ENCODE measurements around the gene GGN. TPM values are rescaled to one million over a fixed set of nuclear protein-coding genes. Genes with fewer than 3 reads are reported as not detected.

GGN gene
- total RNA-seq, 1 experiment from 2014 or later, result 0.47 TPM

DNA sequence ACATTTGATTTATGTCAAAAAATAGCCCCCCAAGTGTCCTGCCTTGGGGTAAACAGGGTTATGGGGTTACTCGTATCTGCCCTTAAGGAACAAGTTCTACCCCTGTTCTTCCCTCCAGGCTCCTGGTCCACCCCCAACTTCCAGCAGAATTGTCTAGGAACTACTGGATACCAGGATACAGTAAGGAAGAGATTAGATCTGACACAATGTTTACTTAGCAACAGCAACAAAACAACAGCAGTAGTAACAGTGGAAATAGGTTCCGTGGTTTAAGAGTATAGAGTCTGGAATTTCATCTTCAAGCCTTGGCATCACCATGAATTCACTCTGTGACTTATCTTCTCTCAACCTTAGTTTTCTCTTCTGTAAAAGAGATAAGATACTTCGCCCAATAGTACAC, 13.3 kb upstream of the GGN start (continued):
- TF ChIP-seq ZBTB33 (IDR thresholded peaks at IDR 0.05; ENCODE audit: extremely low read depth, insufficient replicate concordance, low read length) (no peak), JUND (IDR thresholded peaks at IDR 0.05) (no peak), EZH2phosphoT487 (IDR thresholded peaks at IDR 0.05; ENCODE audit: borderline replicate concordance) (no peak), ZNF274 (IDR thresholded peaks at IDR 0.05; ENCODE audit: low read depth, low read length) (no peak), ELF1 (IDR thresholded peaks at IDR 0.05; ENCODE audit: borderline replicate concordance, low read depth) (no peak), CTCF (IDR thresholded peaks at IDR 0.05 in 2 of 3, conservative IDR thresholded peaks at IDR 0.05 in 1 of 3; ENCODE audit: borderline replicate concordance in 1 of 3, insufficient read depth in 1 of 3, low read depth in 2 of 3, low read length in 2 of 3) (no peak), RAD21 (IDR thresholded peaks at IDR 0.05; ENCODE audit: low read depth) (no peak)

- ATAC-seq (no peak), DNase-seq (ENCODE audit: low read depth, low spot score) (no peak)
- no peaks in the 10 kb centered on the region for H3K27me3 ChIP-seq (ENCODE audit: insufficient read depth, low read length)
- RAD21 ChIA-PET (ENCODE audit: low non-redundant PET in 1 of 2, low total read pairs in 2 of 2, uncharacterized antibody in 2 of 2, unreplicated experiment in 2 of 2), result no interaction called here
- H3K9ac ChIP-seq (ENCODE audit: low read length), result no peak overlapping the region
- CTCF ChIA-PET, result no interaction called here
- no peak overlapping the region for H2AFZ ChIP-seq (ENCODE audit: low read depth, low read length, poor library complexity, severe bottlenecking)
- TF ChIP-seq SRF (IDR thresholded peaks at IDR 0.05; ENCODE audit: low read depth), result no peak
- TF ChIP-seq CBX3 (IDR thresholded peaks at IDR 0.05; ENCODE audit: low read depth), result no peak
- TF ChIP-seq FOSL1 (IDR thresholded peaks at IDR 0.05; ENCODE audit: low read depth), result no peak
- TF ChIP-seq, protein P1, sequence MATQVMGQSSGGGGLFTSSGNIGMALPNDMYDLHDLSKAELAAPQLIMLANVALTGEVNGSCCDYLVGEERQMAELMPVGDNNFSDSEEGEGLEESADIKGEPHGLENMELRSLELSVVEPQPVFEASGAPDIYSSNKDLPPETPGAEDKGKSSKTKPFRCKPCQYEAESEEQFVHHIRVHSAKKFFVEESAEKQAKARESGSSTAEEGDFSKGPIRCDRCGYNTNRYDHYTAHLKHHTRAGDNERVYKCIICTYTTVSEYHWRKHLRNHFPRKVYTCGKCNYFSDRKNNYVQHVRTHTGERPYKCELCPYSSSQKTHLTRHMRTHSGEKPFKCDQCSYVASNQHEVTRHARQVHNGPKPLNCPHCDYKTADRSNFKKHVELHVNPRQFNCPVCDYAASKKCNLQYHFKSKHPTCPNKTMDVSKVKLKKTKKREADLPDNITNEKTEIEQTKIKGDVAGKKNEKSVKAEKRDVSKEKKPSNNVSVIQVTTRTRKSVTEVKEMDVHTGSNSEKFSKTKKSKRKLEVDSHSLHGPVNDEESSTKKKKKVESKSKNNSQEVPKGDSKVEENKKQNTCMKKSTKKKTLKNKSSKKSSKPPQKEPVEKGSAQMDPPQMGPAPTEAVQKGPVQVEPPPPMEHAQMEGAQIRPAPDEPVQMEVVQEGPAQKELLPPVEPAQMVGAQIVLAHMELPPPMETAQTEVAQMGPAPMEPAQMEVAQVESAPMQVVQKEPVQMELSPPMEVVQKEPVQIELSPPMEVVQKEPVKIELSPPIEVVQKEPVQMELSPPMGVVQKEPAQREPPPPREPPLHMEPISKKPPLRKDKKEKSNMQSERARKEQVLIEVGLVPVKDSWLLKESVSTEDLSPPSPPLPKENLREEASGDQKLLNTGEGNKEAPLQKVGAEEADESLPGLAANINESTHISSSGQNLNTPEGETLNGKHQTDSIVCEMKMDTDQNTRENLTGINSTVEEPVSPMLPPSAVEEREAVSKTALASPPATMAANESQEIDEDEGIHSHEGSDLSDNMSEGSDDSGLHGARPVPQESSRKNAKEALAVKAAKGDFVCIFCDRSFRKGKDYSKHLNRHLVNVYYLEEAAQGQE (IDR thresholded peaks at IDR 0.05; ENCODE audit: low read depth), result no peak
- TF ChIP-seq, protein P2, sequence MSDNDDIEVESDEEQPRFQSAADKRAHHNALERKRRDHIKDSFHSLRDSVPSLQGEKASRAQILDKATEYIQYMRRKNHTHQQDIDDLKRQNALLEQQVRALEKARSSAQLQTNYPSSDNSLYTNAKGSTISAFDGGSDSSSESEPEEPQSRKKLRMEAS (IDR thresholded peaks at IDR 0.05), result no peak
- TF ChIP-seq ZNF274 (IDR thresholded peaks at IDR 0.05; ENCODE audit: low read depth, low read length), result no peak
- no peak for TF ChIP-seq JUND (IDR thresholded peaks at IDR 0.05)
- TF ChIP-seq CEBPB (IDR thresholded peaks at IDR 0.05; ENCODE audit: low read depth), result no peak
- no peak for TF ChIP-seq ZBTB33 (IDR thresholded peaks at IDR 0.05; ENCODE audit: extremely low read depth, insufficient replicate concordance, low read length)
- no peak for TF ChIP-seq ELF1 (IDR thresholded peaks at IDR 0.05; ENCODE audit: borderline replicate concordance, low read depth)
- no TSS peak for BruUV-seq (replicated peaks)
- peaks cover 8 to 17% of the 10 kb centered on the region in 2 experiments; a peak in 3 of 4 replicates for H3K4me1 ChIP-seq (ENCODE audit: control insufficient read depth in 1 of 2, insufficient read depth in 2 of 2, low read length in 2 of 2)
- no peaks in the 10 kb centered on the region for H4K20me1 ChIP-seq (ENCODE audit: insufficient read depth)
- H3K79me2 ChIP-seq (ENCODE audit: insufficient read depth, low read length), result peaks cover 9% of the 10 kb centered on the region; the same call in 1 of the 2 replicates
- no peaks in the 10 kb centered on the region for H3K9me2 ChIP-seq (ENCODE audit: insufficient read depth)
- H3K36me3 ChIP-seq (ENCODE audit: control insufficient read depth in 1 of 2, insufficient read depth in 2 of 2, low read length in 2 of 2), result peaks cover under 1 to 2% of the 10 kb centered on the region in 2 experiments; a peak in 1 of 4 replicates
- POLR2A ChIA-PET, result interaction anchor here (0.8 to 1.4 kb wide), 2 partner anchors 10 to 13 kb away, joined by 4 to 5 read pairs; partner anchors contain the start of gene GGN
- H3K4me2 ChIP-seq (ENCODE audit: low read length), result no peak overlapping the region
- no peak overlapping the region for H3K4me3 ChIP-seq (replicated peaks in 1 of 2; ENCODE audit: low read depth in 1 of 2, low read length in 2 of 2)
- H3K9me3 ChIP-seq (ENCODE audit: control insufficient read depth in 1 of 2, insufficient read depth in 1 of 2, low read depth in 1 of 2, low read length in 2 of 2), result no peaks in the 10 kb centered on the region
- intact Hi-C loops (cut with micrococcal nuclease), result loop anchor here (5.0 to 10.0 kb wide), 2 partner anchors 114 to 168 kb away; no protein-coding TSS in a partner anchor
- no peak overlapping the region for H3K27ac ChIP-seq (ENCODE audit: low read depth, low read length)
Observed at GRCh38 chr19:38400361-38400760, 12.5 kb upstream of the GGN start.

Data from HCT116 (cell line).